GM19468 (cell line): Measurements from ENCODE around the gene HDGFL3.
"Not testable (repeated sequence)": the region's sequence is repeated elsewhere in the genome, so short reads cannot be mapped to it uniquely, and the experiment has no call there.

Source experiments
- ATAC-seq: cut with Tn5 transposase; IDR thresholded peaks from one replicate; pipeline ENCODE4 v1.9.1; 2021; ENCODE audit warnings: mild to moderate bottlenecking, moderate library complexity, moderate number of reproducible peaks; ENCODE audit not compliant: unreplicated experiment; ENCODE audit errors: extremely low read depth

The HDGFL3 gene

GRCh38 chr15:83107841-83108181 is 99.8 kb downstream of the HDGFL3 start:
- no peak for ATAC-seq

- ATAC-seq, result peak; percentile 30
Observed at GRCh38 chr15:83106994-83107840, 100.4 kb downstream of the HDGFL3 start, which contains the start of gene TM6SF1. TSS of gene TM6SF1 (plus strand) at chr15:83107645. CDS start at chr15:83107681, 36 bp downstream.

GRCh38 chr15:83105440-83105839 is 102.2 kb downstream of the HDGFL3 start:
- ATAC-seq, result no peak

- ATAC-seq, result no peak
Observed at GRCh38 chr15:83104141-83104540, 103.5 kb downstream of the HDGFL3 start.

GRCh38 chr15:83102346-83102745 is 105.3 kb downstream of the HDGFL3 start:
- no peak for ATAC-seq

- ATAC-seq, result no peak
Observed at GRCh38 chr15:83100097-83100646, 107.5 kb downstream of the HDGFL3 start.

GRCh38 chr15:83099290-83099689 is 108.3 kb downstream of the HDGFL3 start:
- ATAC-seq, result no peak

- ATAC-seq, result no peak
Observed at GRCh38 chr15:83098079-83098478, 109.5 kb downstream of the HDGFL3 start.

GRCh38 chr15:83094583-83094982 is 113.0 kb downstream of the HDGFL3 start:
- ATAC-seq, result no peak

GRCh38 chr15:83092309-83092976 is 115.2 kb downstream of the HDGFL3 start:
- peak; percentile 53 for ATAC-seq

- ATAC-seq, result not testable (repeated sequence)
Observed at GRCh38 chr15:83091965-83092308, 115.7 kb downstream of the HDGFL3 start.

- ATAC-seq, result no peak
Observed at GRCh38 chr15:83090465-83090864, 117.2 kb downstream of the HDGFL3 start.

- ATAC-seq, result no peak
Observed at GRCh38 chr15:83088876-83089275, 118.7 kb downstream of the HDGFL3 start.

- no peak for ATAC-seq
Observed at GRCh38 chr15:83087576-83087975, 120.0 kb downstream of the HDGFL3 start.

GRCh38 chr15:83085864-83086552 is 121.6 kb downstream of the HDGFL3 start:
- not testable (repeated sequence) for ATAC-seq

- not testable (repeated sequence) for ATAC-seq
Observed at GRCh38 chr15:83085461-83085860, 122.2 kb downstream of the HDGFL3 start.

GRCh38 chr15:83082730-83083386 is 124.8 kb downstream of the HDGFL3 start:
- no peak for ATAC-seq

- no peak for ATAC-seq
Observed at GRCh38 chr15:83081256-83082014, 126.2 kb downstream of the HDGFL3 start.

GRCh38 chr15:83078712-83079111 is 128.9 kb downstream of the HDGFL3 start:
- no peak for ATAC-seq
